ENCODE measurements around the gene SMARCE1. TPM values are rescaled to one million over a fixed set of nuclear protein-coding genes. Genes with fewer than 3 reads are reported as not detected.

The SMARCE1 gene
- polyA plus RNA-seq (ENCODE audit: insufficient read depth in 1 of 5, insufficient read length in 5 of 5, low replicate concordance in 1 of 5), result 100 to 1,000 TPM; 223 to 279 (median 246) TPM
- long read RNA-seq, donor 1, full-length matches to known transcripts, result 210 of 278 reads
- long read RNA-seq, donor 1, partial matches to known transcripts, result 68 of 278 reads
- long read RNA-seq, donor 1, other reads (novel, unspliced or antisense), result 0 of 278 reads
- long read RNA-seq, donor 2, full-length matches to known transcripts, result 132 of 147 reads
- long read RNA-seq, donor 2, partial matches to known transcripts, result 15 of 147 reads
- long read RNA-seq, donor 2, other reads (novel, unspliced or antisense), result 0 of 147 reads
- long read RNA-seq, donor 3, full-length matches to known transcripts, result 127 of 178 reads
- long read RNA-seq, donor 3, partial matches to known transcripts, result 51 of 178 reads
- long read RNA-seq, donor 3, other reads (novel, unspliced or antisense), result 0 of 178 reads
- long read RNA-seq, donor 4, full-length matches to known transcripts, result 117 of 139 reads
- long read RNA-seq, donor 4, partial matches to known transcripts, result 22 of 139 reads
- long read RNA-seq, donor 4, other reads (novel, unspliced or antisense), result 0 of 139 reads
- long read RNA-seq, donor 5, full-length matches to known transcripts, result 221 of 315 reads
- long read RNA-seq, donor 5, partial matches to known transcripts, result 94 of 315 reads
- long read RNA-seq, donor 5, other reads (novel, unspliced or antisense), result 0 of 315 reads
- long read RNA-seq, donor 6, full-length matches to known transcripts, result 187 of 259 reads
- long read RNA-seq, donor 6, partial matches to known transcripts, result 72 of 259 reads
- long read RNA-seq, donor 6, other reads (novel, unspliced or antisense), result 0 of 259 reads
- long read RNA-seq, donor 7, full-length matches to known transcripts, result 168 of 182 reads
- long read RNA-seq, donor 7, partial matches to known transcripts, result 14 of 182 reads
- long read RNA-seq, donor 7, other reads (novel, unspliced or antisense), result 0 of 182 reads
- long read RNA-seq, donor 8, full-length matches to known transcripts, result 72 of 72 reads
- long read RNA-seq, donor 8, partial matches to known transcripts, result 0 of 72 reads
- long read RNA-seq, donor 8, other reads (novel, unspliced or antisense), result 0 of 72 reads

- peak; percentile 85 to 89 for DNase-seq
Measured at GRCh38 chr17:40647624-40648383, at the start of gene SMARCE1. SMARCE1 (minus strand) TSS chr17:40647818; CDS start chr17:40645802, 2,016 bp downstream.

GRCh38 chr17:40697297-40697696 lies 49.7 kb upstream of the SMARCE1 start:
- no peak for DNase-seq

GRCh38 chr17:40696651-40697072 lies 49.0 kb upstream of the SMARCE1 start:
- DNase-seq, result no peak

DNA sequence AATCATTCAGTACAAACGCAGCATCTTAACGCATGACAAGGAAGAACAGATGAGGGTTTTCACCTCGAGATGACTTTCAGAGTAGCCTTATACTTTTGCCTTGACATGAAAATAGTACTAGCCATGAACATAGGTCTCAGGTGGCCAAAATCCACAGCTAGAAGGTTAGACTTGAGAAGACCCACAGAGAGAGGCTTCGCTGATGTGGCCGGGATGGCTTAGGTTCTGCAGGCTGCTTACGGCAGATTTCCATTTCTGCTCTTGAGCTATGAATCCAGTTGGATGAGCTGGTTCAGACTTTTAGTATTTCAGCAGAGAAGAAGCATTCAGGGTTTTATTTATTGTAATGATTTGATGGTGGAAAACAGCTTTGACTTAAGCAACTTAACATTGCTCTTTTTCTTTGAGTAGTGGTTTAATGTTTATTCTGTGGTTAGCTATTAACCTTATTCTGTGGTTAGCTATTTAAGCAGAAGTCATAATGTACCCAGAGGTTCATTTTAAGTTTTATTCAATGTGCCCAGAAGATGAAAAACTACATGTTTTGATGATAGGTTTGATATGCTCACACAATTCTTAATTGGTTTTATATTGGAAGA lies 48.4 kb upstream of the SMARCE1 start:
- no peak for DNase-seq

DNA sequence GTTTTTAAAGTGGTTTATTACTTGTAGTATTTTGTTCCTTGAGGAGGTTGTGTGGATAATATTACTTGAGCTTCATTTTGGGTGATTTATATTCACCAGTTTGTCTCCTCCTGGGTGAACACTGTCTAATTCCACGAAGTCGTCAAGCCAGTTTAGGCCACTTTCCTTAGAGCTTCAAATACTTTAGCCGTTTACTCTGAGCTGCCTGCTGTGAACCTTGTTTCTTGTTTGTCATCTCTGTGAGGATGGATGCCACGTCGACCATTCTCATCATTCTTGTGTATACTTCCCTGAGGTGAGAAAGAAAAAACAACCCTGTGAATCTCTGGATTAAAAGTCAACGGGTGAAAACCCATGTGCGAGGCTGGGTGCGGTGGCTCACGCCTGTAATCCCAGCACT lies 47.0 kb upstream of the SMARCE1 start:
- no peak for DNase-seq

DNA sequence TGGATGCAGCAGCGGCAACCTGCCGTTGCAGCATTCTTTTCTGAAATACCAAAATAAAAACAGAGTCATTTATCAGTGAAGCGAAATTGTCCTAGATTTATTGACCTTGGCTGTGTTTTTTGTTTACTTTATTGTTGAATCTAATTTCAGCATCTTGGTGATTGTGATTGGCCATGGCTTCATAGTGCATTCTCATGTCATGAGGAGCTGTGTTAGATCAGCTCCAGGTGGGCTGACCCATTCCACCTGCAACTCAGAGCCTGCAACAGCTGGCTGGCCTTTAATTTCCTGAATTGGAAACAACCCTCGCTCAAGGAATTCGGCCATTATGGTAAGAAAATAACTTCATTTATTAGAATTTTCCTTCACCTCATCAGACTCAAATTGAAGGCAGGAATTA lies 39.5 kb upstream of the SMARCE1 start:
- no peak for DNase-seq

- DNase-seq, result no peak
Measured at GRCh38 chr17:40686192-40686591, 38.6 kb upstream of the SMARCE1 start.

- DNase-seq, result no peak
Measured at GRCh38 chr17:40680998-40681397, 33.4 kb upstream of the SMARCE1 start.

GRCh38 chr17:40679523-40679907 lies 31.9 kb upstream of the SMARCE1 start:
- DNase-seq, result no peak

DNA sequence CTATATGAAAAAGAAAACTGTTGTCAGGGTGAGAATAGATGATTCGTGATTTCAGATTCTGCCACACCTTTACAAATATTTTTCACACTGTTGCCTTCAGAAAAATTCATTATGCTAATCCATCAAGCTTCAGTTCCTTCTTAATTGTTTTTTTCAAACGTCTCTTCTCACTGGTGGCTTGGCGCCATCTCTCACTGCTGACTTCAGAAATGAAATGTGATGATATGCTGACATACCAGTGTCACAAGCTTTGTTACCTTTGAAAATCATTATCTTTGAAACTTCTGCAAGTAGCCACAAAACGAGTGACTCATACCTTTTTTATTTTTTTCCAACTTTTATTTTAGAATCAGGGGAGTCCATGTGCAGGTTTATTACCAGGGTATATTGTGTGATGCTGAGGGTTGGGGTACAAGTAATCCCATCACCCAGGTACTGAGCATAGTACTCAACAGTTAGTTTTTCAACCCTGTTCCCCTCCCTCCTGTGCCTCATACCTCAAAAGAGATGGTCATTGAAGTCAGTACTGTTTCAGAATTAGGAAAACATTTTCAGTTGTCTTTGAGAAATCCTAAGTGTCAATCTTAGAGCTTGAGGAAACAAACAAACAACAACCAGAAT lies 31.4 kb upstream of the SMARCE1 start:
- no peak for DNase-seq

- no peak for DNase-seq
Measured at GRCh38 chr17:40675905-40676304, 28.3 kb upstream of the SMARCE1 start.

- no peak for DNase-seq
Measured at GRCh38 chr17:40672654-40673053, 25.0 kb upstream of the SMARCE1 start.

DNA sequence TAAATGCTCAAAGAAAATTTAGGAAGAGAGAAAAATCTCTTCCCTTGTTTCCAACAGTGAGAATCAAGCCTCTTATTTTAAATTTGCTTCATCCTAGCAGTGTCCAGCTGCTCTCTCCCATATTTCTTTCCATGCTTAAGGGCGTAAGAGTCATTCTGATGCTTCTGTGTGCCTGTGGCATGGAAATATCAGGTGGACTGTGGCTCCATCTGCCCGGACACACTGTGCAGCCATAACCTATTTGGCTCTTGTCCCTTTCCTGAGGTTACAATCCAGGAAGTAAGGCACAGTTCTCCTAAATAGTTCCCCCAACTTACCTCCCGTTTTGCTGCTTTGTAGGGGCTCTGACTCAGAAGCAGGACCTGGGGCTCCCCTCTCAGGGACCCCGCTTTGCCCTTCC lies 23.7 kb upstream of the SMARCE1 start:
- no peak for DNase-seq

DNA sequence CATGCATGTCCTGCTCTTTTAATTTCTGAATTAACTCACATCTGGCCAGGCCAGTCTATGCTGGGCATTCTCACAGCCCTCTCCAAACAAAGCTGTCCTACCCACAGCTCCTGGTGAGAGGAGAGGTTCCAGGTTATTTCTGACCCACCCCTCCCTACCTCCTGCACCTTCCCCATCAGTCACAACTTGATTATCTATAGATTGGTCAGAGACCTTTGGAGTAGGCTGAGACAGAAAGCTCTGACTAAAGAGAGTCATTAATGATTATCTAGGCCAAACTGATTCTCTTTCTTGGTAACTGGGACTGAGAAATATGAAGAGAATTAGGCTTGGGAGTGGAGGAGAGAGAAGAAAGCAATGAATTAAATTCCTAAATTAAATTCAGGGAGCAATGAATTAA lies 18.7 kb upstream of the SMARCE1 start:
- DNase-seq, result no peak

DNA sequence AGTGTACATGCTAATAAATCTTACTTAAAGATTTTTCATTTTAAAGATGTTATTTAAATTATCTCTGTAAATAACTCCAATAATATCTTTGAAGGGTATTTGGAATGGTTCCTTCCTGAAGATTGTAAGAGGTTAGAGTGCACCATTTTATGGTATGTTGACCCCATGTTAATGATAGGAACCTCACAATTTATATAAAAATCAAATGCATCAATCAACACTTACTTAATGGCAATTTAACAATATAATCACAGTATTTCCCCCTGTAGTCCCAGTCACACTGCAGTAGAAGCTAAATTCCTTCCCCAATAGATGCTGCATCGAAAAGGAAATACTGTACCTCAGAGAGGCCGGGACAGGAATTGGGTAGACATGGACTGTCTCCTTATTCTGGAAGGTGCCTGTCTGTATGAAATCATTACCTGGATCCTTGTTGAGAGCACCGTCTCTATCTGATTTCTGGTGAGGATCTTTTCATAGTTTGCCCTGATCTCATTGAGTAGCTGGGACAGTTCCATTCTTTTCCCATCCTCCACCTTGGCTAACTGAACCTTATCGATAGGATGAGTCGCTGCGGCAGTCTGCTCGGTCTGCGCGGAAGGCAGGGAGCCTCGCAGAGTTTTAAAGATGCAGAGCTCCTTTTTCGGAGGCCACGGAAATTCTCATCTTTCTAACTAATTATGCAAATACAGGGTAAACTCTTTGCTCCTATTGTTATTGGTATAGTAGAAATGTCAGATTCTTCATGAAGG lies 17.1 kb upstream of the SMARCE1 start, which contains the start of gene KRT222:
Gene KRT222, minus strand, starts transcription at position 596 of the 752 bp plus-strand sequence. Its CDS starts 78 bp downstream, at position 518.
- DNase-seq, result no peak

GRCh38 chr17:40663252-40663651 lies 15.6 kb upstream of the SMARCE1 start:
- DNase-seq, result no peak

DNA sequence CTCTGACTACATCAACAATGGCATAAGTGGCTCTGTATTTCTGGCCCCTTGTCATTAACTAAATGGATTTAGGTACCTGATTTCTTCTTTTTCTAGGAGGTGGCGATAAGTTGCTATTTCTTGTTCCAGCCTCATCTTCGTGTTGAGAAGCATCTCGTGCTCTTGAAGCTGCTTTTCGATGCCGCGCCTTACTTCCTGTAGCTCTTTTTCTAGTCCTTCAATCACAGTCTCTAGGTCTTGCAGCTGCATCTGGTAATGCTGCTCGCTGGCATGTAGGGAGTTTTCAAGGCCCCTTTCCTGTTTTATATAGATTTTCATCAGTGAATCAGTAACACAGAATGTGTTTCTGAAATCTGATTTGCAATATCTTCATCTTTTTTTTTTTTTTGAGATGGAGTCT lies 12.3 kb upstream of the SMARCE1 start:
- DNase-seq, result no peak

DNA sequence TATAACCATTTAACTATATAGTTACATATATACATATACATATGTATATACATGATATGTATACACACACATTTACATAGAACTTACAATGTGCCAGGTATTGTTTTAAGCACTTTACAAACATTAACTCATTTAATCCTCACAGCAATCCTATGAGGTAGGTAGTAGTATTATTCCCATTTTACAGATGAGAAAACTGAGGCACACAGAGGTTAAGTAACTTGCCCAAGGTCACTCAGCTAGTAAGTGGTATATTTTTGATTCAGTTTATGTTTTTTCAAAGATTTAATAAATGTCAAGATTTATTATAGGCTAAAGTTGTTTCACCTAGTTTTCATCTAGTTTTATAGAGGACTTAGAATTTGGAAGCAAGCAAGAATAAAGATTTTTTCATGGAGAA lies 10.8 kb upstream of the SMARCE1 start:
- no peak for DNase-seq

GRCh38 chr17:40651939-40652338 lies 4.3 kb upstream of the SMARCE1 start:
- DNase-seq, result no peak
